ENCODE measurements around the gene HLA-F.

- TF ChIP-seq CTCF (conservative IDR thresholded peaks at IDR 0.05) = no peak
- TF ChIP-seq ZFX (IDR thresholded peaks at IDR 0.05) = no peak
Observed at GRCh38 chr6:29743568-29743967, 20.3 kb downstream of the HLA-F start.
